B cell (primary cell): Measurements from ENCODE around the gene PRDX2. TPM values are rescaled to one million over a fixed set of nuclear protein-coding genes. Genes with fewer than 3 reads are reported as not detected.
A peak's percentile ranks its signal among the peaks of the same experiment; 100 is the strongest.

Source experiments
- ATAC-seq: fragments of 200-7000 bp; cut with Tn5 transposase; one replicate; pipeline ENCODE4 v1.10.0; 2021; ENCODE audit warnings: low read depth, mild to moderate bottlenecking, moderate number of reproducible peaks, moderate library complexity
- CTCF ChIA-PET: fragments of 350-600 bp; sonication (Branson Sonifier 250); formaldehyde crosslinking; loops from one replicate; lab custom pipeline; 2021; ENCODE audit warnings: antibody characterized with exemption, inconsistent platforms; lab: Charles Lee
- POLR2A ChIA-PET: fragments of 350-600 bp; sonication (Branson Sonifier 250); formaldehyde crosslinking; loops from one replicate; lab custom pipeline; 2021; ENCODE audit warnings: antibody characterized with exemption; lab: Charles Lee
- DNase-seq: peaks from one replicate; pipeline ENCODE4 v3.0.0; 2013
- H2AFZ ChIP-seq: 2 replicates; pipeline ENCODE4 v1.6.1; 2012; ENCODE audit warnings: mild to moderate bottlenecking, low read depth, low read length; ENCODE audit not compliant: insufficient read depth, poor library complexity, severe bottlenecking
- H3K27ac ChIP-seq, 2 donors: 1 replicate in 1 of 2; 2 replicates in 1 of 2; pipeline ENCODE4 v1.5.1; 2012 to 2013; ENCODE audit warnings: low read length in 2 of 2, mild to moderate bottlenecking in 2 of 2, moderate library complexity in 1 of 2
- H3K27me3 ChIP-seq, 4 experiments: fragments of 200-600 bp in 1 of 4; sonication (generic) in 1 of 4; replicated peaks in 1 of 4; 1 replicate in 2 of 4; 2 replicates in 2 of 4; pipeline versions ENCODE4 v1.6.1 to v1.7.0; 2013 to 2016; ENCODE audit warnings: low read length in 3 of 4, mild to moderate bottlenecking in 2 of 4, mixed read lengths in 1 of 4, moderate library complexity in 1 of 4; ENCODE audit not compliant: insufficient read depth in 4 of 4, control insufficient read depth in 3 of 4; ENCODE audit errors: control extremely low read depth in 1 of 4
- H3K36me3 ChIP-seq, 2 experiments: replicated peaks in 1 of 2; 1 replicate in 1 of 2; 2 replicates in 1 of 2; pipeline versions ENCODE4 v1.6.1 to v1.7.1; 2013; ENCODE audit warnings: low read length in 1 of 2; ENCODE audit not compliant: insufficient read depth in 2 of 2, control insufficient read depth in 1 of 2; ENCODE audit errors: control extremely low read depth in 1 of 2, extremely low read depth in 1 of 2
- H3K4me1 ChIP-seq, 2 donors: fragments of 200-600 bp in 1 of 2; sonication (generic) in 1 of 2; 1 replicate in 1 of 2; 2 replicates in 1 of 2; pipeline versions ENCODE4 v1.5.1 to v1.6.1; 2013 to 2017; ENCODE audit warnings: low read length in 2 of 2; ENCODE audit not compliant: control insufficient read depth in 2 of 2, insufficient read depth in 2 of 2
- H3K4me2 ChIP-seq: replicated peaks from 2 replicates; pipeline ENCODE3; 2012; ENCODE audit warnings: mild to moderate bottlenecking, low read depth, low read length; ENCODE audit not compliant: poor library complexity, severe bottlenecking
- H3K4me3 ChIP-seq, 5 experiments: fragments of 200-600 bp in 1 of 5; sonication (generic) in 1 of 5; 1 replicate in 3 of 5; 2 replicates in 2 of 5; pipeline versions ENCODE4 v1.5.1 to v1.7.0; 2011 to 2016; ENCODE audit warnings: low read length in 4 of 5, mild to moderate bottlenecking in 4 of 5, low read depth in 2 of 5, control low read depth in 1 of 5, moderate library complexity in 1 of 5; ENCODE audit not compliant: insufficient read depth in 1 of 5; ENCODE audit errors: control extremely low read depth in 1 of 5, extremely low read depth in 1 of 5
- H3K79me2 ChIP-seq: fragments of 200-600 bp; sonication (generic); one replicate; pipeline ENCODE4 v1.6.0; 2016; ENCODE audit warnings: low read length; ENCODE audit not compliant: control insufficient read depth, insufficient read depth
- H3K9ac ChIP-seq: fragments of 200-600 bp; sonication (generic); 2 replicates; pipeline ENCODE4 v1.6.1; 2017; ENCODE audit warnings: mild to moderate bottlenecking, low read length, moderate library complexity
- H3K9me3 ChIP-seq, 3 donors: one replicate each; pipeline versions ENCODE4 v1.6.1 to v1.7.1; 2013; ENCODE audit warnings: low read length in 2 of 3; ENCODE audit not compliant: control insufficient read depth in 2 of 3, insufficient read depth in 1 of 3; ENCODE audit errors: control extremely low read depth in 1 of 3
- H4K20me1 ChIP-seq: 2 replicates; pipeline ENCODE4 v1.6.0; 2012; ENCODE audit warnings: mild to moderate bottlenecking, low read length; ENCODE audit not compliant: insufficient read depth, control insufficient read depth, poor library complexity, severe bottlenecking
- H3K27ac Mint-ChIP-seq: one replicate; pipeline ENCODE4 v1.8.0; 2021; ENCODE audit warnings: mixed read lengths
- H3K27me3 Mint-ChIP-seq: one replicate; pipeline ENCODE4 v1.8.0; 2021; ENCODE audit warnings: mixed read lengths
- H3K4me1 Mint-ChIP-seq: one replicate; pipeline ENCODE4 v1.8.0; 2021; ENCODE audit warnings: mixed read lengths
- H3K4me3 Mint-ChIP-seq: one replicate; pipeline ENCODE4 v1.8.0; 2021; ENCODE audit warnings: mixed read lengths
- H3K9me3 Mint-ChIP-seq: one replicate; pipeline ENCODE4 v1.8.0; 2022; ENCODE audit warnings: mixed read lengths; ENCODE audit not compliant: insufficient read depth
- CTCF ChIP-seq: fragments of 200-600 bp; IDR thresholded peaks from one replicate; pipeline ENCODE4 v1.8.0; 2022; ENCODE audit warnings: antibody characterized with exemption, mild to moderate bottlenecking
- EZH2 ChIP-seq: IDR thresholded peaks from 2 replicates; pipeline ENCODE4 v1.6.1; 2012; ENCODE audit warnings: borderline replicate concordance, low read depth, mild to moderate bottlenecking, moderate library complexity, low read length; ENCODE audit not compliant: insufficient read depth, poor library complexity, severe bottlenecking
- WGBS: methylation state at CpG from one replicate; pipeline ENCODE4 v1.1.5; 2013; ENCODE audit warnings: missing lambda C conversion rate; ENCODE audit not compliant: insufficient coverage; 5-methylcytosine and 5-hydroxymethylcytosine counted together
- intact Hi-C: fragments of 100-400 bp; cut with micrococcal nuclease; formaldehyde crosslinking; loops from one replicate; pipeline ENCODE4 v1.10.0; 2022
- polyA plus RNA-seq: library from polyadenylated mRNA; depleted of rRNA; stranded (reverse); fragments of >200 nt; gene quantifications from 2 replicates; pipeline ENCODE4 v1.2.3, GENCODE V29; 2012
- total RNA-seq, 2 donors: library from RNA; stranded (reverse); fragments of 120-200 nt in 1 of 2; gene quantifications; 1 replicate in 1 of 2; 2 replicates in 1 of 2; pipeline versions ENCODE4 v1.2.3 to v1.2.4, GENCODE V29; 2013 to 2022

PRDX2 gene
- total and polyA plus RNA-seq, 2 donors (not counting 1 experiment from before 2014, with no cell fraction given) = 45.5 to 66.1 TPM

- Histone ChIP-seq H3K4me1 (peaks cover 68 to 81% of the 10 kb centered on the region in 2 donors), H3K79me2 (no peaks in the 10 kb centered on the region), H3K4me2 (peak overlapping the region; percentile 96), H3K4me3 (peak overlapping the region in 4 of 5 experiments; percentile 55 to 64 (median 57)), H3K27me3 (no peaks in the 10 kb centered on the region), H3K9ac (peak overlapping the region; percentile 76), H2AFZ (no peak overlapping the region), H3K36me3 (no peaks in the 10 kb centered on the region), H3K9me3 (no peaks in the 10 kb centered on the region), H3K27ac (peak overlapping the region; percentile 92 to 97), H4K20me1 (no peaks in the 10 kb centered on the region)
- Mint-ChIP-seq H3K4me3 (peak overlapping the region; percentile 89), H3K9me3 (no peaks in the 10 kb centered on the region), H3K4me1 (peaks cover 44% of the 10 kb centered on the region), H3K27ac (no peak overlapping the region), H3K27me3 (no peaks in the 10 kb centered on the region)
- DNase-seq (peak; percentile 99), ATAC-seq (peak; percentile 58)
- under 1% methylated on average over 82 of the region's 88 CpGs for WGBS
- TF ChIP-seq CTCF (no peak), EZH2 (no peak)
- ChIA-PET POLR2A (interaction anchor here (0.5 to 4.9 kb wide), 4 partner anchors 11 to 135 kb away, joined by 4 to 118 read pairs (median 8); partner anchors contain the start of genes JUNB and RNASEH2A), CTCF (interaction anchor here (0.6 to 27.9 kb wide), 5 partner anchors 16 to 1597 kb away, joined by 3 to 1147 read pairs (median 5); partner anchors contain the start of genes JUNB, PRDX2, RNASEH2A and THSD8)
- intact Hi-C loops = loop anchor here (1.0 kb wide), 1 partner anchor 8 kb away; no protein-coding TSS in a partner anchor
Measured at GRCh38 chr19:12782424-12783290, 18.9 kb downstream of the PRDX2 start.

DNA sequence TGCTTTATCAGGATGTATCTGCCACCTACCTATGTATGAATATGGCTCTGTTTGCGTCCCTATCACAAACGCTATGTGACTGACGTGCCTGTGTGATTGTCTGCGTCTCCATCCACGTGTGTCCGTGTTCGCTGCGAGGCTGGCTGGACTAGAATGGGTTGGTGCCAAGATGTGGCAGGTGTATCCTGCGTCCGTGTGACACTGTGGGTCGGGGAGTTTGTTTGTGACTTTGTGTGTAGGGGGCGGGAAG lies 19.5 kb downstream of the PRDX2 start:
- Histone ChIP-seq H3K4me3 (peak overlapping the region in 4 of 5 experiments; percentile 55 to 64 (median 57)), H3K4me1 (peaks cover 67 to 81% of the 10 kb centered on the region in 2 donors), H3K27me3 (no peaks in the 10 kb centered on the region), H3K79me2 (no peaks in the 10 kb centered on the region), H3K36me3 (no peaks in the 10 kb centered on the region), H2AFZ (no peak overlapping the region), H3K9ac (peak overlapping the region; percentile 76), H3K4me2 (peak overlapping the region; percentile 96), H4K20me1 (no peaks in the 10 kb centered on the region), H3K9me3 (no peaks in the 10 kb centered on the region), H3K27ac (peak overlapping the region; percentile 92 to 97)
- WGBS = 1% methylated on average over 12 of the region's 12 CpGs
- Mint-ChIP-seq H3K27me3 (no peaks in the 10 kb centered on the region), H3K4me1 (peaks cover 49% of the 10 kb centered on the region), H3K4me3 (peak overlapping the region; percentile 89), H3K27ac (no peak overlapping the region), H3K9me3 (no peaks in the 10 kb centered on the region)
- ChIA-PET POLR2A (interaction anchor here (4.9 kb wide), 1 partner anchor 11 kb away, joined by 118 read pairs; the partner anchor contains the start of gene JUNB), CTCF (interaction anchor here (0.6 to 27.9 kb wide), 3 partner anchors 16 to 152 kb away, joined by 3 to 1147 read pairs (median 6); partner anchors contain the start of genes JUNB, PRDX2, RNASEH2A and THSD8)
- ATAC-seq = no peak
- intact Hi-C loops = loop anchor here (1.0 kb wide), 1 partner anchor 8 kb away; no protein-coding TSS in a partner anchor
- TF ChIP-seq CTCF = no peak
- no peak for TF ChIP-seq EZH2
- no peak for DNase-seq
